ENCODE results near the gene STEAP3. TPM values are rescaled to one million over a fixed set of nuclear protein-coding genes. Genes with fewer than 3 reads are reported as not detected.

STEAP3 gene
- not detected for total RNA-seq

DNA sequence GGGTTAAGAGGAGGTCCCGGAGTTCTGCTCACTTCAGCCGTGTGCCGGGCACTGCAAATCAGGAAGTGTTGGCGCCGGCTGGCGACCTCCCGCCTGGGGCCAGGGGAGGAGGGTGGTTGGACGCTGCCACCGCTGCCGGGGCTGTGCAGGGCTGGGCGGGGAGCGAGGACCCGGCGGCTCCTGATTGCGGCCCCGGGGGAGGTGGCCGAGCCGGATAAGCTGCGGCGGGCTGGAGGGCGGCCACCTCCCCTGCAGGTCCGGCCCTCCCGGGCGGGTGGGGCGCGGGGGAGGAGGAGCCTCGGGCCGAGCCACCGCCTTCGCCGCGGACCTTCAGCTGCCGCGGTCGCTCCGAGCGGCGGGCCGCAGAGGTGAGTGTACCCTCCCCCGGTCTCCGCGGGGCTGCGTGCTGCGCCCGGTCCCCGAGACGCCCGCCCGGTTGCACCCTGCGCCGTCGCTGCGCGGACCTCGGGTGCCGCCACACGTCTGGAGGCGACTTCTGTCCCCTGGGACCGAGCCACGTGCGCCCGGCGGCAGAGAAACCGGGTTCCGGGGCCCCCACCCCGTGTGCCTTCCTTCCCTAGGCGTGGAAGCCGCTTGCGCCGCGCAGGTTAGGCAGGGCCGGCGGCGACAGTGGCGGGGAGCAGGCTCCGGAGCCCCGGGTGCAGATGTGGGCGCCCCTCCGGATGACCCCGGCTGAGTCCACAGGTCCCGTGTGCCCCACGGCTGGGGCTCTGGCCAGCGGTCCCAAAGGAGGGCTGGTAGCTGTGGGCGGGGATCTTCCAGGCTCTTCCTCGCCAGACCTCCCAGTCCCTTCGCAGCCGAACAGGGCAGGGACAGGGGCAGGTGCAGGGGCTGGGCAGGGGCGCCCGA lies at the start of gene STEAP3:
STEAP3 (plus strand) TSS at position 314 of the 870 bp plus-strand sequence. CDS start 7,179 bp downstream, outside the sequence.
- no peak for DNase-seq
- H3K9me3 Mint-ChIP-seq = no peaks in the 10 kb centered on the region
- CTCF ChIA-PET = no interaction called here
- H3K4me3 Mint-ChIP-seq = no peak within 1 kb of the TSS
- H3K27ac Mint-ChIP-seq = no peak within 1 kb of the TSS
- H3K4me1 Mint-ChIP-seq = no peaks in the 10 kb centered on the region
- POLR2A ChIA-PET = no interaction called here
- peaks cover 38% of the 10 kb centered on the region for H3K27me3 Mint-ChIP-seq
- no peaks in the 10 kb centered on the region for H3K36me3 Mint-ChIP-seq (ENCODE audit: low read depth)

DNA sequence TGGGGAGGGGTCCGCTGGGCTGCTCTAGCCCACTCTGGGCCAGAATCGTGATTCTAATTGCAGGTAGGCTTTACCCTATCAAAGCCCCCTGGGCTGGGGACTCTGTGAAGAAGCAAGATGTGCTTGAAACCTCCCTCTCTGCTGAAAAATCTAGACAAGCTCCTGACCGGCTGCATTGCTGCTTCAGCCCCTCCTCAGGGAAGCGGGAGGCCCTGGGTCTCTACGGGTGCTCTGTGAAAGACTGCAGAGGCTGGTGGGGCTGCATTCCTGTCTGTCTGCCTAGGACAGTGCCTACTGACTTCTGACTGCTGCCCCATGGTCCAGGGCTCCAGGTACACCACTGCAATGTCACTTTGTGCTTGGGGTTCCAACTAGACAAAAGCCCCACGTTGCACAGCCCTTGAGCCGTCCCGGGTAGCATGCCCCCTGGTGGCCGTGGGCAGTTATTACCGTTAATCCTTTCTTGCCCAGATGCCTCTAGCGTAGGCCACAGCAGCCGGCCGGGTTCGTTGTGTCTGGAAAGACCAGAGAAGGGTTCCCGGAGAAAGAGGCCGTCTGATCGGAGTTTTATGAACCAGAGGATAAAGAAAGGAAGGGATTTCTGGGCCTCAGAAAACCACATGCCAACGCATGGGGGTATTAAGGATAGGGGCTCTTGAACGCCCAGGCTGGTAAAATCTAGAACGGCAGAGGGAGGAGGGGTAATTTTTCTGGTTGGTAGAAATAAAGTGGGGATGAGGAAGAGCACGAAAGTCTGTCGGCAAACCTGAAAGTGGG lies 49.2 kb upstream of the STEAP3 start:
- H3K9me3 Mint-ChIP-seq = no peaks in the 10 kb centered on the region
- POLR2A ChIA-PET = no interaction called here
- H3K27ac Mint-ChIP-seq = no peak overlapping the region
- no peaks in the 10 kb centered on the region for H3K27me3 Mint-ChIP-seq
- peak; percentile 39 for DNase-seq
- no peaks in the 10 kb centered on the region for H3K4me1 Mint-ChIP-seq
- CTCF ChIA-PET = interaction anchor here (0.6 to 5.1 kb wide), 4 partner anchors 10 to 292 kb away, joined by 3 to 31 read pairs (median 3); no protein-coding TSS in a partner anchor
- no peaks in the 10 kb centered on the region for H3K36me3 Mint-ChIP-seq (ENCODE audit: low read depth)
- H3K4me3 Mint-ChIP-seq = no peak overlapping the region

DNA sequence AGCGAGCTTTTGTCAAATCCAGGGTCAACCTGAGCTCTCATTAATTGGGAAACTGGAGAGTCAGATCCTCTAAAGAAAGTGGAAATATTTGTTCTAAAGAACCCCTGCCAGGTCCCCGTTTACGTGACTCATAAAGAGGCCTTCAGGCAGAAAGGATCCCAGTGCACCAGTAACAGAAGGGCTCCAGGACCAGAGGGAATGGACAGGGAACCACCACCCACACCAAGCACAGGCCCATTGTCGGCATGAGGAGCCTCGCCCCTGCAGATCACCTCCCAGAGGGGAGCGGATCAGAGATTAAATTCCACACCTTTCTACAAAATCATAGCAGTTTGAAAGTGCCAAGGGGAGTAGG lies 48.7 kb upstream of the STEAP3 start:
- H3K27me3 Mint-ChIP-seq = no peaks in the 10 kb centered on the region
- H3K4me3 Mint-ChIP-seq = no peak overlapping the region
- CTCF ChIA-PET = interaction anchor here (0.6 to 5.1 kb wide), 4 partner anchors 11 to 293 kb away, joined by 3 to 31 read pairs (median 3); no protein-coding TSS in a partner anchor
- no peaks in the 10 kb centered on the region for H3K36me3 Mint-ChIP-seq (ENCODE audit: low read depth)
- DNase-seq = no peak
- no peaks in the 10 kb centered on the region for H3K9me3 Mint-ChIP-seq
- POLR2A ChIA-PET = no interaction called here
- no peaks in the 10 kb centered on the region for H3K4me1 Mint-ChIP-seq
- H3K27ac Mint-ChIP-seq = no peak overlapping the region

DNA sequence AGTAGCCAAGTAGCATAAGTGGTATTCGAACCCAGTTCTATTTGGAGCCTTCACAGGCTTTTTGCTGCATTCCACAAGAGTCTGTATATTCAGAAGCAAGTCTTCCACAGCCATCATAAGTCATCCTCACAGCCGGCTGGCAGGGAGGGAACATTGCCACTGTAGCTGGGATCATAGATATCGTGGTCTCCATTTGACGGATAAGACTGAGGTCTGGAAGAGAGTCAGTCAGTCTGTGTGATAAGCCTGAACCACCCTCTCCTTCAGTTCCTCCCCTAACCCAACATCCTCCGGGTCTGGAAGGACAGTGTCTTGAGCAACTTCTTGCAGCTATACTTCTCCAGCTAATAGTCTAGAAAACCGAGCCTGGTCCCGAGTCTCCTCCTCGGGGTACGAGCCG lies 48.1 kb upstream of the STEAP3 start:
- Mint-ChIP-seq H3K4me1 (no peaks in the 10 kb centered on the region), H3K9me3 (no peaks in the 10 kb centered on the region), H3K4me3 (no peak overlapping the region), H3K27ac (no peak overlapping the region), H3K36me3 (ENCODE audit: low read depth) (no peaks in the 10 kb centered on the region), H3K27me3 (no peaks in the 10 kb centered on the region)
- DNase-seq = no peak
- ChIA-PET CTCF (interaction anchor here (0.6 to 5.1 kb wide), 4 partner anchors 11 to 293 kb away, joined by 3 to 31 read pairs (median 3); no protein-coding TSS in a partner anchor), POLR2A (no interaction called here)

DNA sequence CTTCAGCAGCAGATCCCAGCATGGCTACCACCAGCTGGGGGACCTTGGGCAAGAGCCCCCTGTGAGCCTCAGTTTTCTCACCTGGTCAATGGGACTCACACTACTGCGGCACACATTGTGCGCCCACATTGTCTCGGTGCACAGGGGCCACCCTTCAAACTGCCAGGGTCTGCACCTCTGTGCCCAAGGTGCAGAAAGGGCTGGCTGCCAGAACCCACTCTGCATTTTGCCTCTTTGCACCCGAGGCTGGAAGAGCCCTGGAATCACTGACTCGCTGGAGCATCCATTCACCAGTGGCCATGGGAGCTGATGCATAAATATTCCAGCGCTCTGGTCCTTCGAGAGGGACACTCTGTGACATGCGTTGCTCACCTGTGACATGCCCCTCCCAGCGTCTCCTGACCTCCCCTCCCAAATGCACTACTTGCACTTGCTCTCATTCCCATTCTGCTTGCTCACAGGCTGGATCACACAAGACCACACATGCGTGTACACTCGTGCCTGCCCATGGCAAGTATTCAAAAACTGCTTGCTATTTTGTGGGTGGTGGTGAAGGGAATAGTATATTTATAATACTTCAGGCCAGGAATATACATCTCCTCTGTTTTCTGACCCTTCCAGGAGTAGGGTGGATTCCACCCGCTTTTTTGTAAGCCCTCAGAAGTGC lies 46.3 kb upstream of the STEAP3 start:
- POLR2A ChIA-PET = no interaction called here
- DNase-seq = no peak
- CTCF ChIA-PET = interaction anchor here (5.1 kb wide), 1 partner anchor 295 kb away, joined by 31 read pairs; no protein-coding TSS in a partner anchor
- Mint-ChIP-seq H3K4me1 (no peaks in the 10 kb centered on the region), H3K36me3 (ENCODE audit: low read depth) (no peaks in the 10 kb centered on the region), H3K27ac (no peak overlapping the region), H3K9me3 (no peaks in the 10 kb centered on the region), H3K27me3 (no peaks in the 10 kb centered on the region), H3K4me3 (no peak overlapping the region)

GRCh38 chr2:119177838-119178190 lies 45.8 kb upstream of the STEAP3 start:
- Mint-ChIP-seq H3K4me1 (no peaks in the 10 kb centered on the region), H3K4me3 (no peak overlapping the region), H3K27ac (no peak overlapping the region), H3K9me3 (no peaks in the 10 kb centered on the region), H3K27me3 (no peaks in the 10 kb centered on the region), H3K36me3 (ENCODE audit: low read depth) (no peaks in the 10 kb centered on the region)
- ChIA-PET POLR2A (no interaction called here), CTCF (no interaction called here)
- DNase-seq = no peak

DNA sequence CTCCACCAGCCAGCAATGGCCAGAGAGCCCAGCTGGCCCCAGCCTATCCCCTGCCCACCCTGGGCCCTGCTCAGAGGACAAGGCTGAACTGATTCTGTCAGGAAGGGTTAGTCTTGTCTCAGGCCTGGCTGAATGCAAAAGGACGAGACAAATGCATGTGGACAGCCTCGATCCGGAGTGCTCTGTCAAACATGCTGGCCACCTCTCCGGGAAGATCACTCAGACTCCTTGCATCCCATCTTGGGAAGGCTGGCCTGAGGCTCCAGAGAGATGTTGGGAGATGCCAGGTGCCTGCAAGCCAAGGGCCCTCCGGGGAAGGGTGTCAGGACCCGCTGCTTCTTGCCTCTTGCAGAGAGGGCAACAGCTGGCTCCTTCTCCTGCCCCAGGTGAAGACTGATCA lies 44.9 kb upstream of the STEAP3 start:
- Mint-ChIP-seq H3K9me3 (no peaks in the 10 kb centered on the region), H3K36me3 (ENCODE audit: low read depth) (no peaks in the 10 kb centered on the region), H3K27ac (no peak overlapping the region), H3K4me1 (no peaks in the 10 kb centered on the region), H3K4me3 (no peak overlapping the region), H3K27me3 (no peaks in the 10 kb centered on the region)
- POLR2A ChIA-PET = no interaction called here
- CTCF ChIA-PET = no interaction called here
- no peak for DNase-seq

DNA sequence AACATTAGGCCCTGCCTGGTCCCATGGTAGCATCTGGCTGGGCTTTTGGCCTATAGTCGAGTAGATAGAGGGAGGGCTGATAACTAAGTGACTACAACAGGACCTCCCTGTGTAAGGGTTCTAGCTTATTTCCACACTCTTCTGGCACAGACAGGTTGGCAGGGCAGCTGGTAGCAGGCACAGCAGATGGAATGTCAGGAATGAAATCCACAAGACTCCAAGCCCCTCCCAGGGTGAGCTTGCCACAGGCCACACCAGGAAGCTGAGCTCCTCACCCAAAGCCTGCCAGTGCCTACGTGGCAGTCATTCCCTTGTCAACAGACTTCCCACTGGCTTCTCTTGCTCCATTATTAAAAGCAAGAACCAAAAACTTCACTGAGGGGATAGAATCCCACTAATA lies 44.4 kb upstream of the STEAP3 start:
- Mint-ChIP-seq H3K4me1 (no peaks in the 10 kb centered on the region), H3K36me3 (ENCODE audit: low read depth) (no peaks in the 10 kb centered on the region), H3K27ac (no peak overlapping the region), H3K4me3 (no peak overlapping the region), H3K9me3 (no peaks in the 10 kb centered on the region), H3K27me3 (no peaks in the 10 kb centered on the region)
- POLR2A ChIA-PET = no interaction called here
- no peak for DNase-seq
- CTCF ChIA-PET = no interaction called here

DNA sequence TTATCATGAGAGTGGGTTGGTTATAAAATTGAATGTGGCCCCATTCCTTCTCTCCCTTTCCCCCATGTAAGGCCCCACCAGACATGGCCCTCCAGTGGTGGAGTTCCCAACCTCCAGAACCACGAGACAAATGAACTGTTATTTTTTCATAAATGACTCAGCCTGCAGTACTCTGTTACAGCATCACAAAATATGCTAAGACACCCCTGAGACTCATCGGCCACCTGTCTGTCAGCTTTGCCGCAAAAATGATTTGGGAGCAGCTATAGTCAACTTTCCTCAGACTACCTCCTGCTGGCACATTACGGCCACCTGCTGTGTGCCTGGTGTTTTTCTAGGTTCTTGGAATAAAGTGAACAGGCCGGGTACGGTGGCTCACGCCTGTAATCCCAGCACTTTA lies 43.6 kb upstream of the STEAP3 start:
- H3K9me3 Mint-ChIP-seq = no peaks in the 10 kb centered on the region
- H3K4me1 Mint-ChIP-seq = no peaks in the 10 kb centered on the region
- H3K4me3 Mint-ChIP-seq = no peak overlapping the region
- no peaks in the 10 kb centered on the region for H3K36me3 Mint-ChIP-seq (ENCODE audit: low read depth)
- DNase-seq = no peak
- H3K27me3 Mint-ChIP-seq = no peaks in the 10 kb centered on the region
- CTCF ChIA-PET = no interaction called here
- POLR2A ChIA-PET = no interaction called here
- no peak overlapping the region for H3K27ac Mint-ChIP-seq

- H3K27me3 Mint-ChIP-seq = no peaks in the 10 kb centered on the region
- H3K4me1 Mint-ChIP-seq = no peaks in the 10 kb centered on the region
- no peaks in the 10 kb centered on the region for H3K9me3 Mint-ChIP-seq
- ChIA-PET POLR2A (no interaction called here), CTCF (no interaction called here)
- H3K36me3 Mint-ChIP-seq (ENCODE audit: low read depth) = no peaks in the 10 kb centered on the region
- H3K4me3 Mint-ChIP-seq = no peak overlapping the region
- no peak overlapping the region for H3K27ac Mint-ChIP-seq
- DNase-seq = no peak
Measured at GRCh38 chr2:119180892-119181291, 42.7 kb upstream of the STEAP3 start.

GRCh38 chr2:119181391-119181790 lies 42.2 kb upstream of the STEAP3 start:
- no peak for DNase-seq
- Mint-ChIP-seq H3K4me1 (no peaks in the 10 kb centered on the region), H3K27ac (no peak overlapping the region), H3K9me3 (no peaks in the 10 kb centered on the region), H3K4me3 (no peak overlapping the region), H3K36me3 (ENCODE audit: low read depth) (no peaks in the 10 kb centered on the region), H3K27me3 (no peaks in the 10 kb centered on the region)
- POLR2A ChIA-PET = no interaction called here
- CTCF ChIA-PET = no interaction called here

DNA sequence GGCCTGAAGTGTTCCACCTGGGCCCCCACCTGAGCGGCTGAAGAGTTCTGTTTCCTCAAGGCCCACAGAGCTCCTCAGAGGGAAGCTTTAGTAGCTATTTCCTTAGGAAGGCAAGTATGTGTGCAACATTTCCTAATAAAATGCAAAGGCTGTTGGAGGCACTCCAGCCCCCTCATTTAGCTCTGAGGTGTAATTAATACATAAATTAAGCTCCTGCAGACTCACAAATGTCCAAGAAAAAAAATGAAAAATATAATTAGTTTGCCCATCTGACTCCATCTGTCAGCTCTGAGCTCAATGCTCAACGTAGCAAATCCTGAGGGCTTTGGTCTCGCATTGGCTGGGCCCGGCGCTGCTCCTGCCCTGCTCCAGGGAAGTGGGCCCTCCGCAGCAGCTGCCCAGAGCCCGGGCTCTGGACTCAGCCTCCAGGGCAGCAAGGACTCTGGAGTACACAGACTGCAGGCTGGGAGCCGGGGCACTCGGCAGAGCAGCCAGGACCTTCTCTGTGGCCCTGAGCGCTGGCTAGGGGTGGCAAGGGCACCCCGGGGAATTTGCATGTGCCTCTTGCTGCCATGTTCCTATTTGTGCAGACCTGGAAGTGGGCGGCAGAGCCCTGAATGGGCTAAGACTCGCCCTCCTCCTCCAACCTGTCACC lies 41.7 kb upstream of the STEAP3 start:
- Mint-ChIP-seq H3K36me3 (ENCODE audit: low read depth) (no peaks in the 10 kb centered on the region), H3K27ac (no peak overlapping the region), H3K9me3 (no peaks in the 10 kb centered on the region), H3K27me3 (no peaks in the 10 kb centered on the region), H3K4me3 (no peak overlapping the region), H3K4me1 (no peaks in the 10 kb centered on the region)
- DNase-seq = no peak
- POLR2A ChIA-PET = no interaction called here
- CTCF ChIA-PET = no interaction called here

GRCh38 chr2:119184512-119184911 lies 39.1 kb upstream of the STEAP3 start:
- Mint-ChIP-seq H3K4me3 (no peak overlapping the region), H3K9me3 (no peaks in the 10 kb centered on the region), H3K36me3 (ENCODE audit: low read depth) (no peaks in the 10 kb centered on the region), H3K27me3 (no peaks in the 10 kb centered on the region), H3K27ac (no peak overlapping the region), H3K4me1 (no peaks in the 10 kb centered on the region)
- POLR2A ChIA-PET = no interaction called here
- no peak for DNase-seq
- CTCF ChIA-PET = interaction anchor here (1.1 kb wide), 1 partner anchor 266 kb away, joined by 3 read pairs; no protein-coding TSS in a partner anchor

Data from activated CD4-positive, alpha-beta memory T cell treated with anti-CD3 and anti-CD28 coated beads, Interleukin-2, amount 10 ng/mL, durations not matched to agents 7 days and 5 days (primary cell).